IMR-90 (cell line): ENCODE measurements around the gene SVIL.

Experiments used
- CHD1 ChIP-seq: IDR thresholded peaks from 2 replicates; pipeline ENCODE4 v1.6.1; 2012; ENCODE audit warnings: low read depth, low read length, improper control_type of control experiment
- CTCF ChIP-seq: conservative IDR thresholded peaks from 2 replicates; pipeline ENCODE4 v1.5.1; 2012; ENCODE audit warnings: mild to moderate bottlenecking, low read depth, low read length, improper control_type of control experiment
- ELK1 ChIP-seq: fragments of 150-350 bp; IDR thresholded peaks from 2 replicates; pipeline ENCODE4 v1.6.1; 2016; ENCODE audit warnings: low read depth, mild to moderate bottlenecking, low read length, moderate library complexity, borderline replicate concordance
- FOS ChIP-seq: fragments of 150-350 bp; IDR thresholded peaks from 2 replicates; pipeline ENCODE4 v1.6.1; 2016; ENCODE audit warnings: low read depth, low read length
- MAFK ChIP-seq: IDR thresholded peaks from 2 replicates; pipeline ENCODE4 v1.6.1; 2012; ENCODE audit warnings: low read depth, low read length, improper control_type of control experiment
- MAZ ChIP-seq: IDR thresholded peaks from 2 replicates; pipeline ENCODE4 v1.6.1; 2012; ENCODE audit warnings: low read depth, mild to moderate bottlenecking, low read length, improper control_type of control experiment, moderate library complexity, borderline replicate concordance
- MXI1 ChIP-seq: IDR thresholded peaks from 2 replicates; pipeline ENCODE4 v1.6.1; 2012; ENCODE audit warnings: low read depth, mild to moderate bottlenecking, low read length, moderate library complexity, borderline replicate concordance
- NFE2L2 ChIP-seq: fragments of 150-350 bp; IDR thresholded peaks from 2 replicates; pipeline ENCODE4 v1.6.1; 2016; ENCODE audit warnings: low read depth, mild to moderate bottlenecking, low read length
- POLR2A ChIP-seq: IDR thresholded peaks from 2 replicates; pipeline ENCODE4 v1.6.1; 2012; ENCODE audit warnings: mild to moderate bottlenecking, low read depth, low read length
- RFX5 ChIP-seq: IDR thresholded peaks from 2 replicates; pipeline ENCODE4 v1.8.0; 2012; ENCODE audit warnings: low read depth, mild to moderate bottlenecking, low read length, moderate library complexity
- SMC3 ChIP-seq: fragments of 150-350 bp; IDR thresholded peaks from 2 replicates; pipeline ENCODE4 v1.6.1; 2016; ENCODE audit warnings: low read depth, mild to moderate bottlenecking, antibody characterized with exemption, low read length, moderate library complexity
- USF2 ChIP-seq: fragments of 150-350 bp; IDR thresholded peaks from 2 replicates; pipeline ENCODE4 v1.6.1; 2017; ENCODE audit warnings: mild to moderate bottlenecking, antibody characterized with exemption, low read length, low read depth

- TF ChIP-seq CTCF (no peak), FOS (no peak), MAFK (no peak), CHD1 (no peak), POLR2A (no peak), USF2 (no peak), MXI1 (no peak), SMC3 (no peak), ELK1 (no peak), MAZ (no peak), NFE2L2 (no peak), RFX5 (no peak)
Observed at GRCh38 chr10:29635711-29636144, 957 bp upstream of the SVIL start.
